Lung (tissue), 10 donors: Measurements from ENCODE around the gene PDE4DIP. TPM values are rescaled to one million over a fixed set of nuclear protein-coding genes. Genes with fewer than 3 reads are reported as not detected.
"Not testable (repeated sequence)": the region's sequence is repeated elsewhere in the genome, so short reads cannot be mapped to it uniquely, and the experiment has no call there.

Experiments
- ATAC-seq: fragments of 200-7000 bp; cut with Tn5 transposase; one replicate; pipeline ENCODE4 v1.9.1; 2020; ENCODE audit warnings: moderate number of reproducible peaks; ENCODE audit not compliant: insufficient read depth, low FRiP score
- DNase-seq, 3 donors: peaks; one replicate each; pipeline ENCODE4 v3.0.0-alpha.2; 2013 to 2017
- H3K27ac ChIP-seq, 2 donors: one replicate each; pipeline ENCODE4 v1.5.1; 2013; ENCODE audit warnings: mild to moderate bottlenecking in 2 of 2, moderate library complexity in 2 of 2, control low read depth in 1 of 2, inconsistent platforms in 1 of 2, low read depth in 1 of 2, low read length in 1 of 2
- H3K27me3 ChIP-seq, 3 donors: one replicate each; pipeline ENCODE4 v1.5.1; 2013; ENCODE audit warnings: low read length in 2 of 3; ENCODE audit not compliant: control insufficient read depth in 3 of 3, insufficient read depth in 3 of 3
- H3K36me3 ChIP-seq, 4 donors: one replicate each; pipeline ENCODE4 v1.5.1; 2013; ENCODE audit warnings: low read length in 4 of 4, mild to moderate bottlenecking in 1 of 4, moderate library complexity in 1 of 4; ENCODE audit not compliant: control insufficient read depth in 4 of 4, insufficient read depth in 4 of 4
- H3K4me1 ChIP-seq, 5 donors: one replicate each; pipeline ENCODE4 v1.5.1; 2013; ENCODE audit warnings: low read length in 5 of 5, mild to moderate bottlenecking in 2 of 5, moderate library complexity in 1 of 5; ENCODE audit not compliant: control insufficient read depth in 5 of 5, insufficient read depth in 5 of 5
- H3K4me3 ChIP-seq: one replicate; pipeline ENCODE4 v1.5.1; 2013; ENCODE audit warnings: mild to moderate bottlenecking, control low read depth, moderate library complexity
- H3K9ac ChIP-seq, 2 donors: one replicate each; pipeline ENCODE4 v1.5.1; 2013; ENCODE audit warnings: low read length in 2 of 2, control low read depth in 1 of 2; ENCODE audit not compliant: insufficient read depth in 1 of 2
- H3K9me3 ChIP-seq, 4 donors: one replicate each; pipeline ENCODE4 v1.5.1; 2013; ENCODE audit warnings: low read length in 3 of 4, mild to moderate bottlenecking in 1 of 4, moderate library complexity in 1 of 4; ENCODE audit not compliant: control insufficient read depth in 4 of 4, insufficient read depth in 3 of 4
- WGBS, 2 donors: extraction: QIAGEN DNeasy Blood & Tissue Kit; methylation state at CpG; one replicate each; pipeline ENCODE4 v1.1.7; 2013; 5-methylcytosine and 5-hydroxymethylcytosine counted together
- polyA plus RNA-seq, 2 donors: library from polyadenylated mRNA; stranded (reverse); fragments of 200-250 nt; gene quantifications; one replicate each; pipeline ENCODE4 v1.2.1, GENCODE V29; 2013
- total RNA-seq, 2 donors: library from RNA; depleted of rRNA in 1 of 2; stranded (reverse); fragments of >200 nt in 1 of 2; gene quantifications; one replicate each; pipeline ENCODE4 v1.2.1, GENCODE V29; 2014 to 2021
- donor health status: Bipolar disorder and iron deficiency.
- donor health status: healthy.
- donor health status: DM: yes; HTN: yes; CAD: no.

Gene PDE4DIP
- total and polyA plus RNA-seq, 4 donors, result 32.5 to 146 (median 65.0) TPM

DNA sequence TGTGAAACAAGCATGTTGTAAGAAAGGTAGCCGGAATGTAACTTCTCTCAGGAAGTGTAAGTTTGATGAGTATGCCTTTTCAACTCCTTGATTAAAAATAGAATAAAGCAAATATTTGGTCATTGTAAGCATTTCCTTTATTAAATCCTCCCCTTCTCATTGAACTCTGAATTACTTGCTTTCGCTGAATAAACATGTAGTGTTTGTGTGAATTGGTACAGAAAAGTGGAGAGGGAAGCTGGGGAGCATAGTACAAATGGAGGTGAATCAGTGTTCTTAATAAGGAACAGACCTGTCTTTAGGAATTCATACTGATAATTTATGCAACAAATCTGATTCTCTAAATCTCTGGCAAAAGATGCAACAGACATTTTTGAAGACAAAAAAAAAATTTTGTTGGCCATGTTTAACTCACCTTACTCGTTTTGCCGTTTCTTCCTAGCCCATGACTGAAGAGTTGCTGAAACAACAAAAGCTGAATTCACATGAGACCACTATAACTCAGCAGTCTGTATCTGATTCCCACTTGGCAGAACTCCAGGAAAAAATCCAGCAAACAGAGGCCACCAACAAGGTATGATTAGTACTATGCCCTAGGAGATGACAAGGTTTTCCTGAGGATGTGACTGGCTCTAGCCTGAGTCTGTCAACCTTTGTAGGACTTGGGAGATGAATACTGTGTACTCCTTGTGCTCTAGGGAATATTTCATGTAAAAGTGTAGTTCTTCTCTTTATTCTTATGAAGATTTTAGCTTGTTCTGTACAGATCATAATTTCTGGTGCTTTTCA lies 116.2 kb downstream of the PDE4DIP start:
- H3K36me3 ChIP-seq, H3K27ac ChIP-seq, H3K4me3 ChIP-seq, DNase-seq, H3K4me1 ChIP-seq, ATAC-seq, H3K9me3 ChIP-seq, H3K9ac ChIP-seq, H3K27me3 ChIP-seq: not testable (repeated sequence)
- WGBS, 2 donors, result 31 to 44% methylated on average over 1 of the region's 4 CpGs

DNA sequence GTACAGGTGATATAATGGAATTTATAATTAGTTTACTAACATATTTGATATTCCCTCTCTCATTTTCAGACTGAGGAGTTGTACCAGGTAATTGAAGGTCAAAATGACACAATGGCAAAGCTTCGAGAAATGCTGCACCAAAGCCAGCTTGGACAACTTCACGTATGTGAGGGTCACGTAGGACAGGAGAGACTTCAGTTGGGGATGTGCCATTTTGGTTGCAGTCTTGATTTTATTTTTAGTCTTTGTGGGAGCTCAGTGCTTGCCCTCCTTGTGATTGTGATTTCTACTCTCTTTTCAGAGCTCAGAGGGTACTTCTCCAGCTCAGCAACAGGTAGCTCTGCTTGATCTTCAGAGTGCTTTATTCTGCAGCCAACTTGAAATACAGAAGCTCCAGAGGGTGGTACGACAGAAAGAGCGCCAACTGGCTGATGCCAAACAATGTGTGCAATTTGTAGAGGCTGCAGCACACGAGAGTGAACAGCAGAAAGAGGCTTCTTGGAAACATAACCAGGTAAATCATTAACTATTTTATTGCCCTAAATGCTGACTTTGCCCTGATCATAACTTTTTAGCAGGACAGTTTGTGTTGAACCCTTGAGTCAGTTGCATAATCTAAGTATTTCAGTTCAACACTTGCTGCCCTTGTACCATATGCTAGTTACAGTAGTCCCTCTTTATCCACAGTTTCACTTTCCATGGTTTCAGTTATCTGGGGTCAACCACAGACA lies 118.1 kb downstream of the PDE4DIP start:
- not testable (repeated sequence) for H3K36me3 ChIP-seq, DNase-seq, ATAC-seq, H3K9me3 ChIP-seq, H3K4me3 ChIP-seq, H3K27me3 ChIP-seq, H3K9ac ChIP-seq, H3K27ac ChIP-seq, H3K4me1 ChIP-seq
- WGBS, 2 donors, result 89 to 92% methylated on average over 2 to 3 of the region's 6 CpGs

DNA sequence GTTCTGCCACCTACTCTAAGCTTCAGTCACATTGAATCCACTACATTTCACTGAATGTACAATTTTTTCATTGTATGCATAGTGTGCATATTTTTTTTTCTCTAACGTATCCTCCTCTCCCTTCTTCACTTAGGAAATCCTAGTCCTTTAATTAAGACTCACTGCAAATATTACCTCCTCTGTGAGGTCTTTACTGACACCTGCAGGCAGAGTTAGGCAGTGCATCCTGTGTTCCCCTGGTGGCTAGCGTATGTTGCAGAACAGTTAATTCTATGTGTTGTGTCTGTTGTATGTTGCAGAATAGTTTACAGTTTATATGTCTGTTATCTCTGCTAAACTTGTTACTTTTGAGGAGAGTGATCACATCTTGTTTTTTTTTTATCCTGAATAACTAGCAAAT lies 121.9 kb downstream of the PDE4DIP start:
- not testable (repeated sequence) for H3K9me3 ChIP-seq, DNase-seq, H3K4me1 ChIP-seq, H3K36me3 ChIP-seq, H3K4me3 ChIP-seq, H3K27ac ChIP-seq, H3K27me3 ChIP-seq, H3K9ac ChIP-seq
- peak; percentile 85 for ATAC-seq
- 19 to 38% methylated on average over 1 of the region's 2 CpGs for WGBS, 2 donors

DNA sequence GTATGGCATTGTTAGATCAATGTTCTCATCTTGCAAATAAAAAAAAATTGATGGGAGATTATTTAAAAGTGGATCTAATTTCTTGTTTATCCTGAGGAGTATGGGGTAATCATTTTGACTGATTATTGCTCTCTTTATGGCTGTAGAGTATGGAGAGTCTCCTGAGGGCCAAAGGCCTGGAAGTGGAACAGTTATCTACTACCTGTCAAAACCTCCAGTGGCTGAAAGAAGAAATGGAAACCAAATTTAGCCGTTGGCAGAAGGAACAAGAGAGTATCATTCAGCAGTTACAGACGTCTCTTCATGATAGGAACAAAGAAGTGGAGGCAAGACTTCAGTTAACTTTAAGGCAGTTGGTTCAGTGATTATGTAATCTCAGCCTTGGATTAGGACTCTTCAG lies 123.4 kb downstream of the PDE4DIP start:
- not testable (repeated sequence) for ATAC-seq, H3K4me3 ChIP-seq, H3K27ac ChIP-seq, H3K36me3 ChIP-seq, H3K9ac ChIP-seq, DNase-seq, H3K27me3 ChIP-seq, H3K9me3 ChIP-seq, H3K4me1 ChIP-seq
- no CpG with 5 or more reads among the region's 2 CpGs for WGBS, 2 donors

DNA sequence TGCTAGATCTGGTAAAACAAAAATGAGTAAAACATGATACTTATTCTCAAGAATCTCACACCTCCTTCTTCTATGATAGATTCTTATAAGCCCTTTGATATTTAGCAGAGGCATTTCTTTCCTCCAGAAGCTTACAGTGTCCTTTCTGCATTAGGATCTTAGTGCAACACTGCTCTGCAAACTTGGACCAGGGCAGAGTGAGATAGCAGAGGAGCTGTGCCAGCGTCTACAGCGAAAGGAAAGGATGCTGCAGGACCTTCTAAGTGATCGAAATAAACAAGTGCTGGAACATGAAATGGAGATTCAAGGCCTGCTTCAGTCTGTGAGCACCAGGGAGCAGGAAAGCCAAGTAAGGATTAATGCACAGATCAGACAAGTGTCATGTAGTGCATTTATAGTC lies 124.5 kb downstream of the PDE4DIP start:
- H3K9me3 ChIP-seq, ATAC-seq, DNase-seq, H3K4me3 ChIP-seq, H3K36me3 ChIP-seq, H3K4me1 ChIP-seq, H3K9ac ChIP-seq, H3K27ac ChIP-seq, H3K27me3 ChIP-seq: not testable (repeated sequence)
- WGBS, 2 donors, result 97 to 100% methylated on average over 3 of the region's 3 CpGs

DNA sequence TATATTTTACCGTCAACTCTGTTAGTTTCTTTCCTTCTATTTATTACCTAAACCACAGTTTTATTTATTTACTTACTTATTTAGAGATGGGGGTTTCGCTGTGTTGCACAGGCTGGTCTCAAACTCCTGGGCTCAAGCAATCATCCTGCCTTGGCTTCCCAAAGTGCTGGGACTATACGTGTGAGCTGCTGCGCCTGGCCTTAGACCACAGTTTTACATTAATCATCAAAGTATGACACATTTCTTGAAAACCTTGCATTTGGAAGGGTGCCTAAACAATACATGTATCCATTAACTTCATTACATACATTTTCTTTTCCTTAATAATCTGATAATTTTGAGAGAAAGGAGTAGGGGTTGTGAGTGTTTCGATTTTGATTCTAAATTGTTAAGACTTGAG lies 124.9 kb downstream of the PDE4DIP start:
- DNase-seq, H3K27me3 ChIP-seq, H3K4me1 ChIP-seq, H3K27ac ChIP-seq, H3K4me3 ChIP-seq, H3K36me3 ChIP-seq, ATAC-seq, H3K9me3 ChIP-seq, H3K9ac ChIP-seq: not testable (repeated sequence)
- WGBS, 2 donors, result 85 to 89% methylated on average over 1 to 2 of the region's 5 CpGs

DNA sequence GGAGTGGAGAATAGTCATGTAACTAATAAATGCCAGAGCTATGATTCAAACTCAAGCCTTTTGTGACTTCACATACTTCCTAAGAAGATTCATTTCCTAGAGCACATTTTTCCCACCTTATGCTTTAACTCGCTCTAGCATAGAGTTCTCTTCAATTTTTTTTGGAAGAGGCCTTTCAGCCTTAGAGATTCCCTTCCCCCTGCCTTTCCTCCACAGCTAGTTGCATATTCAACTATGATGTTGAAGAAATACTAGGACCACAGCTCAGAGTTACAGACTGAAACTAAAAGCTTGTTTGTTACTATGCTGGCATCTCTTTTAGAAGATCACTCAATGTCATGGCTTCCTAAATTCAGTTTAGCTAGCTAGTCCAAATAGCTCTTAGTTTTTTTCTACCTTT lies 131.2 kb downstream of the PDE4DIP start:
- not testable (repeated sequence) for H3K27me3 ChIP-seq, H3K4me3 ChIP-seq, H3K27ac ChIP-seq, ATAC-seq, H3K4me1 ChIP-seq, H3K9me3 ChIP-seq, DNase-seq, H3K9ac ChIP-seq
- 85 to 89% methylated on average over 1 of the region's 1 CpG for WGBS, 2 donors
- H3K36me3 ChIP-seq, result peaks cover 0 to 16% (median 10%) of the 10 kb centered on the region in 4 donors

DNA sequence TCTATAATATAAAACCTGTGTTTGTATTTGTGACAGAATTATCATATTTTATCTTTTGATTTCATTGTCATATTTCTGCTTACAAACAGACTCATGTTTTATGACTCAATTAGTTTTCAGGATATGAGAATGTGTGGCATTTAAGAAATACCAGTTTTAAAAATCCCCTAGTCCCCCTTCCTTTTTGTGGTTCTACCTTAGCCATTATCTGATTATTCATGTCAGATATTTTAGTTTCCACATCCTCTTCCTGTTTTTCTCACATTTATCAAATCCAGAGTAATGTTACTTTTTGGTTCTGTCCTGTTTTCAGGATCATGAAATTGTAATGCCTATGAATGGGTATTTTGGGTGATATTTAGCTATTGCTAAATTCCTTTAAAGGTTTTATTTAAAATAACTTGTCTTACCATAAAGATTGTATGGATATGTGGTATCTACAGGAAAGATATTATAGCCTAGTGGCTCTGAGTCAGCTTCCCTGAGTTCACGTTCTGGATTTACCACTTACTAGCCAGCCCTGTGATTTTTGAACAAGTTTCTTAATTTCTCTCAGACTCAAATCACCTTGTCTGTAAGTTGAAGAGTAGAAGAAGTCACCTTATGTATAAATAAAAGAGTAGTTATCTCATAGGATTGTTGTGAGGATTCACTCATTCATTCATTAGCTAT lies 131.8 kb downstream of the PDE4DIP start:
- 38 to 53% methylated on average over 1 of the region's 1 CpG for WGBS, 2 donors
- not testable (repeated sequence) for DNase-seq, ATAC-seq, H3K9me3 ChIP-seq, H3K4me3 ChIP-seq, H3K4me1 ChIP-seq, H3K27me3 ChIP-seq, H3K9ac ChIP-seq, H3K27ac ChIP-seq
- peaks cover 1 to 16% (median 13%) of the 10 kb centered on the region in 4 donors for H3K36me3 ChIP-seq
